Measurements from ENCODE around the gene ROPN1B.
A peak's percentile ranks its signal among the peaks of the same experiment; 100 is the strongest.

ROPN1B gene

DNA sequence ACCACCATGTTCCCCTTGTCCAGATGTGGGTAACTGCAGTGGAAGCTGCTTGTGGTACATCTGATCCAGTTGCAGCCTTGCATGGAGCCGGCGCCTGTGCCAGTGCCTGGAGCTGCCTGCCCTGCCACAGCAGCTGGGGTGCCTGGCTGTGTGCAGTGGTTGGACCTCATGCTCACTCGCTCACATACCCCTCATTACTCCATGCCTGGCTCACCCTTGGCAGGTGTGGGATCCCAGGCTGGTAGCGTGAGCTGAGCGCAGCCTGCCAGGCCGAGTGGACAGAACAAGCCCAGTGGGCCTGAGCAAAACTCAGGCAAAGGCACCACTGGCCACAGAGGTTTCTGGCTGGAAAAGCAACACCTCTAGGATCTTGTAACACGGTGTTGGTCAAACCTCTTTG, 35.7 kb downstream of the ROPN1B start:
- no peak for DNase-seq (ENCODE audit: low read depth)

DNA sequence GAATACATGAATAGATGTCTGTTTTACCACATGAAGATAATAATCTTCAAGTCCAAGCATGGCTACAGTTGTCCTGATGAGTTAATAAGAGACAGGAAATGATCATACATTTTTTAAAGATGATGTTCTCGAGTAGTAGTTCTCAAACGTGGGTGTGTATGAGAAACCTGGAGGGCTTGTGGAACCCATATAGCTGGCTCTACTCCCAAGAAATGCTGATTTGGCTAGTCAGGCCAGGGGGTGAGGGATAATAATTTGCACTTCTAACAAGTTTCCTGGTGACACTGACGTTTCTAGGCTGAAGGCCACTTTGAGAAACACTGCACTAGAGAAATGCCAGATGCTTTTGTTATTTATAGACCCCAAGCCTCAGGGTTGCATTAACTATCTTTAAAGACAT, 37.0 kb downstream of the ROPN1B start:
- peak; percentile 69 for DNase-seq (ENCODE audit: low read depth)

DNA sequence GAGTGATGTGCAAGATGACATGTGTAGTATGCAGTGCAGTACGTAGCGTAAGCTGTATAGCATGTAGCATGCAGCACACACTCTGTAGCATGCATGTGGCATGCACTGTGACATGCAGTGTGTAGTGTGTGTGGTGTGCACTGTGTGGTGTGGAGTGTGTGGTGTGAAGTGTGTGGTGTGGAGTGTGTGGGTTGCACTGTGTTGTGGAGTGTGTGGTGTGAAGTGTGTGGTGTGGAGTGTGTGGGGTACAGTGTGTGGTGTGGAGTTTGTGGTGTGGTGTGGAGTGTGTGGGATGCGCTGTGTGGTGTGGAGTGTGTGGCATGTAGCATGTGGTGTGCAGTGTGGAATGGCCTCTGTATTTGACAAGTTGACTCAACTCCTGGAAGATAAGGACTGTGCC, 39.2 kb downstream of the ROPN1B start:
- no peak for DNase-seq (ENCODE audit: low read depth)

DNA sequence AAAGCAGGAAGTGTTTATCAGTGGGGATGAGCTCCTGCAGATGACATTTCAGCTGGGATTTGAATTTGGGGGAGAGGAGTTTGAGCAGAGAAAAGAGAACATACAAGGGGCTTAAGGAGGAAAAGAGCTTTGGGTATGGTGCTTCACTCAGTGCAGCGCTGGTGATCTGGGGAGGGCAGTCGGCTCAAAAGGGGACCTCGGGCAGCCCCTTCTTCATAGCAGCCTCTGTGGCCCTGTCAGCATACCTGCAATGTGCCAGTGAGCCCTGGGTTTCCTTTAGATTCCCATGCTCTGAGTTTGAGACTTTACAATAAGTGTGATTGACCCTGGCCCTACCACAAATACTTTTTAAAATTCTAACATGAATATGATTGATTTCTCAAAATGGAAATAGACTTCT, 40.2 kb downstream of the ROPN1B start:
- DNase-seq (ENCODE audit: low read depth), result no peak

DNA sequence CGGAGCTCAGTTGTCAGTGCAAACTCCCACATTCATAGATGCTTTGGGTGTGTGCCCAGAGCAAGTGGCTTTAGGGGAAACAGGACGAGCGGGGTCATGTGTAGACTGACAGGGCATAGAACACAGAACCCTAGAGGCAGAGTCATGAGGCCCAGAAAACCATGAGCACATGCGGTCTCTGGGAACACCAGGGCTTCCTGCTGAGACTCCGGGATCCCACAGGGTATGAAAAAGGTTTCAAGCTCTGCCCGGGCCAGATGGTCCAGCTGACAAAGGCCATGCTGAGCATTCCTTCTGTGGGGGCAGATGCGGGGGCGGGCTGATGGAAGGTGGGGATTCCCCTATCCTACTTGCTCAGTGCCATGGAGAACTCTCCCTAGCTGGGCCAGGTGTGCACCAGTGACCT, 44.8 kb downstream of the ROPN1B start:
- no peak for DNase-seq (ENCODE audit: low read depth)

DNA sequence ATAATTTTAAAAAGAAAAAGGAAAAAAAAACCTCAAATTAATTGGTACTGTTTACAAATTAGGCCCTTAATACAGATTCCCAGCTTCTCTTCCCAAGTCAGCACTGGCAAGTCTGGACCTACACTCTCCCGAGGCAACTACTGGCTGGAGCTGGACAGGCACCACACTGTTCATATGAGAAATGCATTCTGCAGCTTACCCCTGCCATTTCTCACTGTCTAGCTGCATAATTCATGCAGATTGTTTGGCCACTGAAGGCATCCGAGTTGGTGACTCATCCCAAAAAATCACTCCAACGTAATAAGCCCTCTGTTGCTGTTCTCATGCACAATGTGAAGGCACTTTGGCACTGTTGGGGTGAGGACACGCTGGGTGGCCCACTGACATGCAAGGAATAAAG, 45.3 kb downstream of the ROPN1B start:
- peak; percentile 29 for DNase-seq (ENCODE audit: low read depth)

DNA sequence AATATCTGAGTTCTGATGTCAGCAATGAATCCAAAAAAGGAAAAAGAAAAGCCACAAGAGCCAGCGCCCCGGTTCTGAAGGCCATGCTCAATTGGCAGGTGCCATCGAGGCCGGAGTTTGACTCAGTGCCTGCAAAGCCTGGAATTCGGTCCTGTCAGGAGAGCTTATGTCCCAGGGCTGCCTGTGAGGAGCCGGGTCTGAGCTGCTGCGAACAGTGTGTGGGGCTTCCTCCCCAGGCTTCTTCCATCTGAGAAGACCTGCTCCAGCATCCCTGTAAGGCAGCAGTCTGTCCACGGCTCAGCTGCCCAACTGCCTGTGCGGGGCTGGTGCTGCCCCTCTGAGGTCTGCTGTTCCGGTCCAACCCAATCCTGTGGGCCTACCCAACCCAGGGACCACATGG, 46.1 kb downstream of the ROPN1B start:
- DNase-seq (ENCODE audit: low read depth), result no peak

DNA sequence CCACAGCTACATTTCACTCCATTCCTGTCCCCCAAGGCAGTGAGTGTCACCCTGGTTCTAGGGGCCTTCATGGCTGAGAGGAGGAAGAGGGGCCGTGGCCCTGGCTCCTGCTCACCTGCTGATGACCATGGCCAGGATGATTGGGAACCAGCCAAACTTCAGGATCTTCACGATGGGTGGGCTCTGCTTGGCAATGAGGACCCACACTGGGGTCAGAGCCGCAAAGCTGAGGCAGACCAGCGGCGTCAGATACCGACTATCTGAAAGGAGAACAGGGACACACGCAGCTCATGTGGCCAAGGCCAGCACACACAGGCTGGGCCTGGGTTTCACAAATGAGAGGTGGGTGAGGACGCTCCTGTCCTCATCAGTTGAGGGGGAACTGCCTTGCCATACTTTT, 47.6 kb downstream of the ROPN1B start:
- DNase-seq (ENCODE audit: low read depth), result no peak

DNA sequence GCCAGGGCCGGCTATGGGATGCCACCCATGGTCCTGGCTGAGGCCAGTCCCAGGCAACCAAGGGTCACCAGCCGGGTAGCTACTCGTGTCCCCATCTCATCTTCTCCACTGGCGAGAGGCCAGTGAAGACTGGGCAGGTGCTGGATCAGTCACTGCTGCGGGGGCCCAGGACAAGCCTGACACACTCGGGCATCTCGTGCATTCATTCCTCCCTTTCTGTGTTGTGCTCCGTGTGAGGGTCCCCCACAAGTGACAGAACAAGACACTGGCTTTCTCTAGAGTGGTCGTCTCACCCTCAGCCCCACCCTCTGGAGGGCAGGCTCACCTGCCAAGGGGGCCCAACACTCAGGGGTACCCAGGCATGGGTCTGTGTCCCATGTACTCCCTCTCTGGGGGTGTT, 48.4 kb downstream of the ROPN1B start:
- no peak for DNase-seq (ENCODE audit: low read depth)

DNA sequence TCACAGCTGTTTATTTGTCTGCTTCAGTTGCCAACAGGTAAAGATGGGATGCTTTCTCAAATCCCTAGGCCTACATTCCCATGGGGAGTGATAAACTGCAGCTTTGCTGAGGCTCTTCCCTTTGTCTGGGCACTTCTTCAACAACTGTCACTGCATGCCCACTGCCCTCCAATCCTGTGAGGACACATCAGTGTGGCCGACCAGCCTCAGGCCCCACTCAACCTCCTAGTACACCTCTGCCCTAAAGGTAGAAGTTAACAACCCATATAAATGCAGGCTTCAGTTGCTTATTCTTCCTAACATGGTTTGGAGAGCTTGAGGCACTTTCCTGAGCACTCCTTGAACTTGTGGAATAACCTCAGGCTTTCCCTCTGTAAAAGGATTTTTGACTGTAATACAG, 49.6 kb downstream of the ROPN1B start:
- DNase-seq (ENCODE audit: low read depth), result no peak

DNA sequence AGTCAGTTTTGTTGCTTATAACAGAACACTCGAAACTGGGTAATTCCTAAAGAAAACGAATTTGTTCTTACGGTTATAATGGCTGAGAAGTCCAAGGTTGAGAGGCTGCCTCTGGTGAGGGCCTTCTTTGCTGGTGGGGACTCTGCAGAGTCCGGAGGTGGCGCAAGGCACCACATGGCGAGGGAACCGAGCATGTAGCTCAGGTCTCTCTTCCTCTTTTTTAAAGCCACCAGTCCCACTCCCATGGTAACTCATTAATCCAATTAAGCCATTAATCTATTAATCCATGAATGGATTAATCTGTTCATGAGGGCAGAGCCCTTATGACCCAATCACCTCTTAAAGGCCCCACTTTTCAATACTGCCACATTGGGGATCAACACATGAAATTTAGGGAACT, 50.0 kb downstream of the ROPN1B start:
- DNase-seq (ENCODE audit: low read depth), result no peak

DNA sequence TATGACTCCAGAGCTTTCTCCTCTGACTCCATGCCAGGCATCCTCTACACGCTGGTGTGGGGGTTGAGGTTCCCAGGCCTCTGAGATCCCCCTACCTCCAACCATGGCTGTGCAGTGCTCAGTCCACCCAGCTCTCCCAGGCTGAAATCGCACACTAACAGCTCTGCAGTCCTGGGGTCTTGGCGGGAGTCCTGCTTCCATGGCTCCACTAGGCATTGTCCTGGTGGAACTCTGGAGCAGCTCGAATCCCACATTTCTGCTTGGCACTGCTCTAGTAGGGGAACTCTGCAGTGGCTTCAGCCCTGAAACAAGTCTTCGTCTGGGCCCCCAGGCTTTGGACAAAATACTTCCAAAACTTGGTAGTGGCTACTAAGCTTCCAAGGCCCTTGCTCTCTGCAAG, 50.7 kb downstream of the ROPN1B start:
- DNase-seq (ENCODE audit: low read depth), result no peak

DNA sequence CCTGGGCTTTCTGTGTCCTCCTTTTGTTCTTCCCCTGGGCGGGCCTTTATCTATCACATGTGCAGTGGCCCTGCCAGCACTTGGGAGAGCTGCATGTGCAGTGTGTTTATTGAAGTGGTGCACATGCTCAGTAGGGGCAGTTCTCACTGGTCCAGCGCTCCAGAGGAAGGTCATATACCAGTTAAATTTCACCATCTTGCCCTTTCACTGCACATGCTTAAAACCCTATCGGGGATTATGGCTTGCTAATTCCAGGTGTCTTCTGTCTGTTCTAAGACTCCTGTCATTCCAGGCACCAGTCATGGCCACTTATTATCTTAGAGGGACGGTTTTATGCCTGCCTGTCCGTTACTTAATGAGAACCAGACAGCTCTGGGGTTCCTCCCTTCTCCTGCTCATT, 52.2 kb downstream of the ROPN1B start:
- DNase-seq (ENCODE audit: low read depth), result no peak

DNA sequence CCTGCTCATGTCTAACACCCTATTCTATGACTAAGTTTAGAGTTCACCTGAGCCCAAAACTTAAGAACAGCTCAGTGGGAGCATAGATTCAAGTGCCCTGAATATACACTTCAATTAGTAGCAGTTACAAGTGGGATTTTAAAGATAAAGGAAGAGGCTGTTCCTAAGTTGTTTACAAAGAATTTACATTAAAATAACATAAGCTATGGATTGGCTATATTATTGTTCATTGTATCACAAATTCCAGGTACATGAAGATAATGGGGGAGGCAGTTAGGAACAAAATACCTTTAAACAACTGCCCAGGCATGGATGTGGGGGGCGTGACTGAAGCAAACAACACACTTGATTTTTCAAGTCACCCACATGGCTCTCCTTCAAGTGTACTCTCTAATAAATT, 52.7 kb downstream of the ROPN1B start:
- no peak for DNase-seq (ENCODE audit: low read depth)

DNA sequence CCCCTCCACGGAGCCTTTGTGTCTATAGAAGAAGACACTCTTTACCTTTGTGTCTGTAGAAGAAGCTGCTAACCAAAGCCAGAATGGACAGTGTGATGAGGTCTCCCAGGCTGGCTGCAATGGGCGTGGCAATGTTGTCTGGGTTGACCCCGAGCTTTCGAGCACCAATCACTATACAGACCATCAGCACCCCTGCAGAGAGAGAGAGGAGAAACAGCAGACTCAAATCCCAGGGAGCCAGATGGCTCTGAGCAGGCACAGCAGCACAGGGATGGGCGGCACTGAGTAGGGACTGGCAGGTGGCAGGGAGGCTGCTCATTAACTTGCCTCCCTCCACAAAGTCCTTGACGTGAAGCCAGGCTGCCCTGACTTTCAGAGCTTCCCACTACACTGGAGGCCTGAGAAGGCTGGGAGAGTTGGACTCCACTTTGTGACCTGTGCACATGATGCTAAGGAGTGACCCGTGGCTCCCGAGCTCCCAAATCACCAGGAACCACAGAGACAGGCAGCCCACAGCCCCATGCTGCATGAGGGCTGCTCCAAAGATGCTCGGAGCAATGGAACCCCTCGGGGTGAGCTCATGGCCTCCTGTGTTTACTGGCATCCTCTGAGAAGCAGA, 53.9 kb downstream of the ROPN1B start:
- DNase-seq (ENCODE audit: low read depth), result no peak

DNA sequence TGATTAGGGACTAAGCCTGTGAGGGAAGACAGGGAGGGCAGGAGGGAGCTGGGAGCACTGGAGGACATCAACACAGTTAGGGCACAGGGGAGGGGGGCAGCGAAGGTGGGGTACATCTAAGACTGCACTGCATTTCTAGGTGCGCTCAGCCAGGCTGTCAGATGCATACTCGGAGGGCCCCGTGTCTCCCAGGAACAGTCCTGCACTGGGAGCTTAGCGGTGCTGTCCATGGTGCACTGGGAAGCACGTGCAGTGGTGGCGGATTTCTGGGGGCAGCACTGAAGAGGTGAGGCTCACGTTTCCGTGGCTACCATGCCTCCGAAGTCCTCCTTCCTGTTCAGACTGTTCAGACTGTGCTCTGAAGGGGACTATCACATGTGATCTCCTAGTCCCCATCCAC, 54.4 kb downstream of the ROPN1B start:
- no peak for DNase-seq (ENCODE audit: low read depth)

DNA sequence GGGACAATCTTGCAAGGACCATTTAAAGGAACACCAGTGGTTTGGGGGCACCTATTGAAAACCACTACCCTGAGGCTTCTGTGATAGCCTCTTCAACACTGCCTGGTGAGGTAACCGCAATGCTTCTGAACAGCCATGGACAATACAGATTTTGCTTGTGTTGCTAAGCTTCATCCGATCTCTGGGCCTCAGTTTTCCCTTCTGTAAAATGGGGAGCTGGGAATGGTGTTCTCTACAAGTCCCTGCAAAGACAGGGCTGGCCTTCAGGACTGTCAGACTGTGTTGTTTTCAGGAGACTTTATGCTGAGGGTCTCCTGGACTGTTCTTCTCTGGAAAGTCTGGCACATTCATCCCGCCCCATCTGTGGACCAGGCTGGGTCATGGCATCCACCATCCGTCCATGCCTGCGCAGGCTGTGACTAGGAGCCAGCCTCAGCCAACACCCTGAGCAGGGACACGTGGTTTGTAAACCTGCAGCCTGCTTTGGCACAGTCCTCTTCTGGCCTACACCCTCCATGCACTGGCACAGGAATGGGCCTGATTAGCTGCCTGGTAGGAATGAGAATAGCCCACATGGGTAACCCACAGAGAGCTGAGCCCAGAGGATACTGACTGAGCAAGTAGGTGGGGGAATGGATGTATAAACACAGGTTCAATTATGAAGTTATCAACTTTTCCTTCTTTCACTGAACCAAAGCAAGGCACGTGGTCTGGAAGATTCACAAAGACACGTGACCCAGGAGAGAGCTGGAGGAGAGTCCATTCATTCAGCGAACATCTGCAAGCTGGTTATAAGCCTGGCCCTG, 55.3 kb downstream of the ROPN1B start:
- no peak for DNase-seq (ENCODE audit: low read depth)

DNA sequence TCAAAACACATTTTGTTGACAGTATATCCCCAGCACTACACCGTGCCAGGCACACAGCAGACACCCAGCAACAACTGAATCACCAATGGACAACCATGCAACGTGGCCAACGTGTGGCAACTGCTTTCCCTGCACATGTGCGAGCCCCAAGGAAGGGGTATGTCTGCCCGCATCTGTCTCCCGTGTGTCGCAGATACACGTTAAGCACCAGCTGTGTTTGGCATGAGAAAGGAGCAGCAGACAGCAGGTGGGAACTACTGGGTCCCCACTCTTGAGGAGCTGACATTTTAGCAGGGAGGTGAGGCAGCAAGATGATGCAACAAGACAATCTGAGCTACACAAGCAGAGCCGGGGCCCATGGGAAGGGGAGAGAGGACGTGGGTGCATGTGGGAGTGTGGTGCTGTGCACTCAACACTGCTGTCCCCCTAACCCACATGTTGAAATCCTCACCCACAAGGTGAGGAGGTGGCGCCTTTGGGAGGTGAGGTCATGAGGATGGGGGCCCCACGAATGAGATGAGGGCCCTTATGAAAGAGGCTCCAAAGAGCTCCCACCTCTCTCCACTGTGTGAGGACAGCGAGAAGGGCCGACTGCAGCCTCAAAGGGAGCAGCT, 56.2 kb downstream of the ROPN1B start:
- DNase-seq (ENCODE audit: low read depth), result no peak

DNA sequence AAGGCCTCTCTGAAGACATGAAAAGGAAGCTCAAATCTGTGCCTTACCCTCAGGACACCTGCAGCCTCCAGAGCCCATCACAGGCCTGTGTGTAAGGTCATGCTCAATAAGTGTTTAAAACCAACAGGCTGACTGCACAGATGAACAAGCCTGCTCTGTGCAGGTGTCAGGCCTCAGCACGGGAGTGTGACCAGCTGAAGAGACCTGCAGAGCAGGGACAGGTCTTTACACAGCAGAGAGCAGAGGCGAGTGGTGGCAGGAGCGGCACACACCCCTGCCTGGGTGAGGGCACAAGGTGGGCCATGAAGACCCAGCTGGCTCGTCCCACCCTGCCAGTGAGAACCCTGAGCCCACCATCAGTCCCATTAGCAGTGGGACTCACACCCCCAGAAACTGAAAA, 56.9 kb downstream of the ROPN1B start:
- no peak for DNase-seq (ENCODE audit: low read depth)

DNA sequence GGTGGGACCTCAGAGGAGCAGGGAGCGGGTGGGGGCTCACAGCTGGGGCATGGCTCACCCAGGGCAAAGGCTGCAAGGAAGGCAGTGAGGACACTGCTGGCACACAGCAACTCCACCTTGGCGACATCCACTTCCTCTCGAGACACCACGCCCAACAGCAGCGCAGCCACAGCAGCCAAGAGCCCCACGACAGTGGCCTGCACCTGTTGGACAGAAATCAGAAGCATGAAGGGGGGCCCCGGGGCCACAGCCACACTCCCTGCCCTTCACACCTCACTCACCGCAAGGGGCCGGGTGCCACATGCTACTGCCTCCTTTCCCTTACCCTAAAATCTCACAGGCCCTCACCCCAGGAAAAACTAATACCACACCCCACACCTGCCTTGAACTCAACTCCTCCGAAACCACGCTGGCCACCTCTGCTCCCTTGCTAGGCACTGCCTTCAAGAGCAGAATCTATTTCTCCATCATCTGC, 57.3 kb downstream of the ROPN1B start:
- DNase-seq (ENCODE audit: low read depth), result no peak

DNA sequence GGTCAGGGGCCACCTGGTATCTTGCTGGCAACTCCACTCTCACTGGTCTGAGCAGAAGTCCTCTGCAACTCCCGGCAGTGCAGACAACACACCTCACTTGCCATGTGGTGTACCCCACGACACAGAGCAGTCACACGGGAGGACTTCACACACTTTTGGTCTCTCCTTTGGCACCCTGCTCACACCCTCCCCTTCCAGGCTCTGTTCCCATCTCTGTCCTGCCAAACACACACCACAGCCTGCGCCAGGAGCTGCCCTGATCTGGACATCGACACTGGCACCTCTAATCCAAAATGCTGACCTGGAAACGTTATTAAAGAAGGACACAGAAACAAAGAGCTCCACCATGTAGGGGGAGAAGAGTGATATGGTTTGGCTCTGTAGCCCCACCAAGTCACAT, 57.8 kb downstream of the ROPN1B start:
- DNase-seq (ENCODE audit: low read depth), result no peak

DNA sequence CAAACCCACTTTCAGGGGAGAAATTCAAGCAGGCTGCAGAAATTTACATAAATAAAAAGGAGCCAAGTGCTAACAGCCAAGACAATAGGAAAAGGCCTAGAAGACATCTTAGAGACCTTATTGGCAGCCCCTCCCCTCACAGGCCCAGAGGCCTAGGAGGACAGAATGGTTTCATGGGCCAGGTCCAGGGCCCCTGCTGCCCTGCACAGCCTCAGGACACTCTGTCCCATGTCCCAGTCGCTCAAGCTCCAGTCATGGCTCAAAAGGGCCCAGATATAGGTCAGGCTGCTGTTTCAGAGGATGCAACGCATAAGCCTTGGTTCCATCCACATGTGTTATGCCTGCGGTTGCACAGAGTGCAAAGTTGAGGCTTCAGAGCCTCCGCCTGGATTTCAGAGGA, 59.1 kb downstream of the ROPN1B start:
- DNase-seq (ENCODE audit: low read depth), result no peak

DNA sequence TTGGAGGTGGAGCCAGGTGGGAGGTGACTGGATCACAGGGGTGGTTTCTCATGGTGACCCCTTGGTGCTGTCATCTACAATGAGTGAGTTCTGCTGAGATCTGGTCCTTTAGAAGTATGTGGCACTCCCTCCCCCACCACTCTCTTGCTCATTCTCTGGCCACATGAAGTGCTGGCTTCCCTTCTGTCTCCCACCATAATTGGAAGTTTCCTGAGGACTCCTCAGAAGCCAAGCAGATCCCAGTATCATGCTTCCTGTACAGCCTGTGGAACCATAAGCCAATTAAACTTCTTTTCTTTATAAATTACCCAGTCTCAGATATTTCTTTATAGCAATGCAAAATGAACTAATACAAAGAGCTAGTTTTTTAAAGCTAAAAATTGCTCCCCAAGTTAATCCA, 60.3 kb downstream of the ROPN1B start:
- DNase-seq (ENCODE audit: low read depth), result no peak

DNA sequence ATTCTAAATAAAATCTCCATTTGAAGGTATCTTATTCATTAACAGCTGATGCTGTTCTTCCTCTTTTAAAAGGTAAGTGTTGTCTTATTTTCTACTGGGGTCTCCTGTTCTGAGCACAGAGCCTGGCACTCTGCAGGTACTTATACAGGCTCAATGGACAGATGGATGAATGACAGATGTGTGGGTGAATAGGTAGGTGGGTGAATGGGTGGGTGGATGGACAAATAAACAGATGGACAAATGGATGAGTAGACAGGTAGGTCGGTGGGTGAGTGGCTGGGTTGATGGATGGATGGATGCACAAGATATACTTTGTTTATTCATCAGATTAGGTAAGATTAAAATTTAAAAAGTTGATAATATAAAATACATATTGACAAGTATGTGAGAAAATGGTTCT, 61.5 kb downstream of the ROPN1B start:
- DNase-seq (ENCODE audit: low read depth), result no peak

All from iris pigment epithelial cell (primary cell).